HL-60 (cell line): ENCODE measurements around the gene BRD3OS.
"Not testable (repeated sequence)": the region's sequence is repeated elsewhere in the genome, so short reads cannot be mapped to it uniquely, and the experiment has no call there.

Experiments
- GABPA ChIP-seq: IDR thresholded peaks from 2 replicates; pipeline ENCODE4 v1.6.1; 2012; ENCODE audit warnings: low read depth
- REST ChIP-seq: IDR thresholded peaks from 2 replicates; pipeline ENCODE4 v1.6.1; 2012; ENCODE audit warnings: low read depth; ENCODE audit not compliant: insufficient replicate concordance
- TF ChIP-seq, protein P1 (sequence below): IDR thresholded peaks from one replicate; pipeline ENCODE4 v1.5.1; 2011; ENCODE audit warnings: low read length, control low read depth, inconsistent platforms; ENCODE audit not compliant: insufficient read depth

DNA sequence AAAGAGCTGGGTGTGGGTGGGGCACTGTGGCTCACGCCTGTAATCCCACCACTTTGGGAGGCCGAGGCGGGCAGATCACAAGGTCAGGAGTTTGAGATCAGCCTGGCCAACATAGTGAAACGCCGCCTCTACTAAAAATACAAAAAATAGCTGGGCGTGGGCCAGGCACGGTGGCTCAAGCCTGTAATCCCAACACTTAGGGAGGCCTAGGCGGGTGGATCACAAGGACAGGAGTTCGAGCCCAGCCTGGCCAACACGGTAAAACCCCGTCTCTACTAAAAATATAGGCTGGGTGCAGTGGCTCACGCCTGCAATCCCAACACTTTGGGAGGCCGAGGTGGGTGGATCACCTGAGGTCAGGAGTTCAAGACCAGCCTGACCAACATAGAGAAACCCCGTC is 36.5 kb upstream of the BRD3OS start:
- TF ChIP-seq, protein P1, sequence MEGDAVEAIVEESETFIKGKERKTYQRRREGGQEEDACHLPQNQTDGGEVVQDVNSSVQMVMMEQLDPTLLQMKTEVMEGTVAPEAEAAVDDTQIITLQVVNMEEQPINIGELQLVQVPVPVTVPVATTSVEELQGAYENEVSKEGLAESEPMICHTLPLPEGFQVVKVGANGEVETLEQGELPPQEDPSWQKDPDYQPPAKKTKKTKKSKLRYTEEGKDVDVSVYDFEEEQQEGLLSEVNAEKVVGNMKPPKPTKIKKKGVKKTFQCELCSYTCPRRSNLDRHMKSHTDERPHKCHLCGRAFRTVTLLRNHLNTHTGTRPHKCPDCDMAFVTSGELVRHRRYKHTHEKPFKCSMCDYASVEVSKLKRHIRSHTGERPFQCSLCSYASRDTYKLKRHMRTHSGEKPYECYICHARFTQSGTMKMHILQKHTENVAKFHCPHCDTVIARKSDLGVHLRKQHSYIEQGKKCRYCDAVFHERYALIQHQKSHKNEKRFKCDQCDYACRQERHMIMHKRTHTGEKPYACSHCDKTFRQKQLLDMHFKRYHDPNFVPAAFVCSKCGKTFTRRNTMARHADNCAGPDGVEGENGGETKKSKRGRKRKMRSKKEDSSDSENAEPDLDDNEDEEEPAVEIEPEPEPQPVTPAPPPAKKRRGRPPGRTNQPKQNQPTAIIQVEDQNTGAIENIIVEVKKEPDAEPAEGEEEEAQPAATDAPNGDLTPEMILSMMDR = not testable (repeated sequence)
- not testable (repeated sequence) for TF ChIP-seq GABPA, REST
